ENCODE data around the gene DCAF8.

Gene DCAF8

GRCh38 chr1:160239582-160240299 is 22.6 kb downstream of the DCAF8 start:
- no peak overlapping the region for H3K4me3 ChIP-seq

GRCh38 chr1:160238408-160238807 is 23.9 kb downstream of the DCAF8 start:
- DNase-seq (ENCODE audit: low spot score): no peak
- TF ChIP-seq CTCF (IDR thresholded peaks at IDR 0.05): no peak
- Histone ChIP-seq H3K27ac (no peak overlapping the region), H3K4me3 (no peak overlapping the region)

More at GRCh38 chr1:160239582-160240299, 22.6 kb downstream of the DCAF8 start:
- no peak overlapping the region for H3K27ac ChIP-seq
- TF ChIP-seq CTCF (IDR thresholded peaks at IDR 0.05): no peak
- no peak for DNase-seq (ENCODE audit: low spot score)

- no peak for DNase-seq (ENCODE audit: low spot score)
- no peak for TF ChIP-seq CTCF (IDR thresholded peaks at IDR 0.05)
- H3K27ac ChIP-seq: no peak overlapping the region
- H3K4me3 ChIP-seq: no peak overlapping the region
Observed at GRCh38 chr1:160237558-160237957, 24.8 kb downstream of the DCAF8 start.

- H3K27ac ChIP-seq: no peak overlapping the region
- TF ChIP-seq CTCF (IDR thresholded peaks at IDR 0.05): no peak
- no peak for DNase-seq (ENCODE audit: low spot score)
- H3K4me3 ChIP-seq: no peak overlapping the region
Observed at GRCh38 chr1:160236806-160237205, 25.5 kb downstream of the DCAF8 start.

- no peak for DNase-seq (ENCODE audit: low spot score)
- Histone ChIP-seq H3K27ac (no peak overlapping the region), H3K4me3 (no peak overlapping the region)
- no peak for TF ChIP-seq CTCF (IDR thresholded peaks at IDR 0.05)
Observed at GRCh38 chr1:160232911-160233310, 29.4 kb downstream of the DCAF8 start.

- no peak overlapping the region for H3K27ac ChIP-seq
- TF ChIP-seq CTCF (IDR thresholded peaks at IDR 0.05): no peak
- no peak for DNase-seq (ENCODE audit: low spot score)
Observed at GRCh38 chr1:160228431-160228830, 33.9 kb downstream of the DCAF8 start.

GRCh38 chr1:160227561-160227960 is 34.8 kb downstream of the DCAF8 start:
- Histone ChIP-seq H3K4me3 (no peak overlapping the region), H3K27ac (no peak overlapping the region)
- DNase-seq (ENCODE audit: low spot score): no peak
- TF ChIP-seq CTCF (IDR thresholded peaks at IDR 0.05): no peak

More at GRCh38 chr1:160228431-160228830, 33.9 kb downstream of the DCAF8 start:
- H3K4me3 ChIP-seq: no peak overlapping the region

Data from coronary artery (tissue), 2 donors.